Measurements from ENCODE around the gene SRGAP2. TPM values are rescaled to one million over a fixed set of nuclear protein-coding genes. Genes with fewer than 3 reads are reported as not detected.

SRGAP2 gene
- total RNA-seq, 2 donors from 2014 or later: 14.4 to 28.1 TPM

Other genes with a start within 250 kb of the SRGAP2 start
- gene RAB7B, start 200.1 kb upstream of the SRGAP2 start, total RNA-seq: 10 to 100 TPM; 16.1 to 17.5 TPM
- gene CTSE, start 179.6 kb upstream of the SRGAP2 start, total RNA-seq: not detected
- gene RHEX, start 150.4 kb upstream of the SRGAP2 start, total RNA-seq: 1 to 10 TPM in 1 of 2 donors, not detected in 1; 3.9 TPM
- gene AVPR1B, start 86.2 kb upstream of the SRGAP2 start, total RNA-seq: not detected
- gene FAM72A, start 702 bp upstream of the SRGAP2 start, total RNA-seq: 1 to 10 TPM in 1 of 2 donors, under 1 TPM in 1; 0.27 to 2.2 TPM

Measured in prostate gland (tissue), 2 donors.